CD4-positive, alpha-beta T cell treated with Interleukin-6 for 4 hours (primary cell): ENCODE results near the gene DEUP1.

ENCODE experiments used
- DNase-seq: peaks from one replicate; pipeline ENCODE4 v3.0.0-alpha.2; 2020; ENCODE audit warnings: mixed read lengths

DEUP1 gene

DNA sequence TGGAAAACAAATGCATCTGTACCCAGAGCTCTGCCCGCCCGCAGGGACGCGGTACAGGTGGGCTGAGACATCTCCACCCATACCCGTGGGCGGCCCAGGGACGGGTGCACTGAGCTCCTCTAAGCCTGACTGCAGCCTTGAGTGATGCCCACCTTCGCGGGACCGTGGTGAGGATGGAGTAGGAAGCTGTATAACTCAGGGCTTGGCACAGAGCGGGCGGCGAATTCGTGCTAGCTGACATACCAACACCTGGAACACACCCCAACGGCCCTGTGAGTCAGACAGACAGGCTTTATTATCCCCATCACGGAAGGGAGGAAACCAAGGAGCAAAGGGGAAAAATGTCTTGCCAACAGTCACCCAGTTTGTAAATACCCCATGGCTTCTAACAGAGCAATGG lies 150.7 kb downstream of the DEUP1 start:
- DNase-seq: no peak

GRCh38 chr11:93481696-93482095 lies 151.2 kb downstream of the DEUP1 start:
- no peak for DNase-seq

- no peak for DNase-seq
Observed at GRCh38 chr11:93482556-93482955, 152.0 kb downstream of the DEUP1 start.

GRCh38 chr11:93484716-93485115 lies 154.2 kb downstream of the DEUP1 start:
- no peak for DNase-seq

GRCh38 chr11:93485983-93486382 lies 155.4 kb downstream of the DEUP1 start:
- DNase-seq: no peak

- no peak for DNase-seq
Observed at GRCh38 chr11:93487032-93487483, 156.5 kb downstream of the DEUP1 start.
